Measurements from ENCODE around the gene LEPROT. TPM values are rescaled to one million over a fixed set of nuclear protein-coding genes. Genes with fewer than 3 reads are reported as not detected.

LEPROT gene
- total and polyA plus RNA-seq, 4 donors = 23.6 to 43.4 (median 36.3) TPM

- Histone ChIP-seq H3K9me3 (ENCODE audit: control insufficient read depth in 4 of 4, low read length in 3 of 4) (no peaks in the 10 kb centered on the region), H3K27ac (ENCODE audit: low read depth in 1 of 2, low read length in 2 of 2) (no peak overlapping the region), H3K36me3 (ENCODE audit: control insufficient read depth in 4 of 4, insufficient read depth in 3 of 4, low read depth in 1 of 4, low read length in 3 of 4) (no peaks in the 10 kb centered on the region), H3K4me3 (ENCODE audit: low read depth in 1 of 3, low read length in 3 of 3) (no peak overlapping the region), H3K9ac (ENCODE audit: low read depth in 1 of 2, low read length in 2 of 2) (no peak overlapping the region), H3K27me3 (ENCODE audit: control insufficient read depth in 4 of 4, insufficient read depth in 4 of 4, low read length in 3 of 4) (no peaks in the 10 kb centered on the region), H3K4me1 (ENCODE audit: control insufficient read depth in 4 of 4, insufficient read depth in 4 of 4, low read length in 3 of 4) (no peaks in the 10 kb centered on the region)
- TF ChIP-seq, protein P1, sequence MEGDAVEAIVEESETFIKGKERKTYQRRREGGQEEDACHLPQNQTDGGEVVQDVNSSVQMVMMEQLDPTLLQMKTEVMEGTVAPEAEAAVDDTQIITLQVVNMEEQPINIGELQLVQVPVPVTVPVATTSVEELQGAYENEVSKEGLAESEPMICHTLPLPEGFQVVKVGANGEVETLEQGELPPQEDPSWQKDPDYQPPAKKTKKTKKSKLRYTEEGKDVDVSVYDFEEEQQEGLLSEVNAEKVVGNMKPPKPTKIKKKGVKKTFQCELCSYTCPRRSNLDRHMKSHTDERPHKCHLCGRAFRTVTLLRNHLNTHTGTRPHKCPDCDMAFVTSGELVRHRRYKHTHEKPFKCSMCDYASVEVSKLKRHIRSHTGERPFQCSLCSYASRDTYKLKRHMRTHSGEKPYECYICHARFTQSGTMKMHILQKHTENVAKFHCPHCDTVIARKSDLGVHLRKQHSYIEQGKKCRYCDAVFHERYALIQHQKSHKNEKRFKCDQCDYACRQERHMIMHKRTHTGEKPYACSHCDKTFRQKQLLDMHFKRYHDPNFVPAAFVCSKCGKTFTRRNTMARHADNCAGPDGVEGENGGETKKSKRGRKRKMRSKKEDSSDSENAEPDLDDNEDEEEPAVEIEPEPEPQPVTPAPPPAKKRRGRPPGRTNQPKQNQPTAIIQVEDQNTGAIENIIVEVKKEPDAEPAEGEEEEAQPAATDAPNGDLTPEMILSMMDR (IDR thresholded peaks at IDR 0.05; ENCODE audit: low read depth, low read length, missing input control) = no peak
- no peak for TF ChIP-seq HNF4A (conservative IDR thresholded peaks at IDR 0.05)
- DNase-seq (ENCODE audit: low spot score) = no peak
- WGBS = 96% methylated on average over 1 of the region's 1 CpG
Observed at GRCh38 chr1:65398083-65398482, 22.4 kb upstream of the LEPROT start.

- no peaks in the 10 kb centered on the region for H3K4me1 ChIP-seq (ENCODE audit: control insufficient read depth in 4 of 4, insufficient read depth in 4 of 4, low read length in 3 of 4)
- TF ChIP-seq SP1 (IDR thresholded peaks at IDR 0.05) (no peak), EGR1 (IDR thresholded peaks at IDR 0.05; ENCODE audit: low read depth in 2 of 2) (no peak), YY1 (IDR thresholded peaks at IDR 0.05) (no peak), GABPA (IDR thresholded peaks at IDR 0.05 in 1 of 2, conservative IDR thresholded peaks at IDR 0.05 in 1 of 2) (no peak), HNF4G (IDR thresholded peaks at IDR 0.05) (no peak), TAF1 (conservative IDR thresholded peaks at IDR 0.05) (no peak), FOXA1 (IDR thresholded peaks at IDR 0.05) (no peak), RAD21 (IDR thresholded peaks at IDR 0.05) (no peak), ZBTB33 (IDR thresholded peaks at IDR 0.05) (no peak), MAX (IDR thresholded peaks at IDR 0.05) (no peak), HNF4A (conservative IDR thresholded peaks at IDR 0.05) (no peak), RXRA (IDR thresholded peaks at IDR 0.05) (no peak)
- TF ChIP-seq, protein P1 (IDR thresholded peaks at IDR 0.05; ENCODE audit: low read depth, low read length, missing input control) = no peak
- TF ChIP-seq, protein P2, sequence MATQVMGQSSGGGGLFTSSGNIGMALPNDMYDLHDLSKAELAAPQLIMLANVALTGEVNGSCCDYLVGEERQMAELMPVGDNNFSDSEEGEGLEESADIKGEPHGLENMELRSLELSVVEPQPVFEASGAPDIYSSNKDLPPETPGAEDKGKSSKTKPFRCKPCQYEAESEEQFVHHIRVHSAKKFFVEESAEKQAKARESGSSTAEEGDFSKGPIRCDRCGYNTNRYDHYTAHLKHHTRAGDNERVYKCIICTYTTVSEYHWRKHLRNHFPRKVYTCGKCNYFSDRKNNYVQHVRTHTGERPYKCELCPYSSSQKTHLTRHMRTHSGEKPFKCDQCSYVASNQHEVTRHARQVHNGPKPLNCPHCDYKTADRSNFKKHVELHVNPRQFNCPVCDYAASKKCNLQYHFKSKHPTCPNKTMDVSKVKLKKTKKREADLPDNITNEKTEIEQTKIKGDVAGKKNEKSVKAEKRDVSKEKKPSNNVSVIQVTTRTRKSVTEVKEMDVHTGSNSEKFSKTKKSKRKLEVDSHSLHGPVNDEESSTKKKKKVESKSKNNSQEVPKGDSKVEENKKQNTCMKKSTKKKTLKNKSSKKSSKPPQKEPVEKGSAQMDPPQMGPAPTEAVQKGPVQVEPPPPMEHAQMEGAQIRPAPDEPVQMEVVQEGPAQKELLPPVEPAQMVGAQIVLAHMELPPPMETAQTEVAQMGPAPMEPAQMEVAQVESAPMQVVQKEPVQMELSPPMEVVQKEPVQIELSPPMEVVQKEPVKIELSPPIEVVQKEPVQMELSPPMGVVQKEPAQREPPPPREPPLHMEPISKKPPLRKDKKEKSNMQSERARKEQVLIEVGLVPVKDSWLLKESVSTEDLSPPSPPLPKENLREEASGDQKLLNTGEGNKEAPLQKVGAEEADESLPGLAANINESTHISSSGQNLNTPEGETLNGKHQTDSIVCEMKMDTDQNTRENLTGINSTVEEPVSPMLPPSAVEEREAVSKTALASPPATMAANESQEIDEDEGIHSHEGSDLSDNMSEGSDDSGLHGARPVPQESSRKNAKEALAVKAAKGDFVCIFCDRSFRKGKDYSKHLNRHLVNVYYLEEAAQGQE (IDR thresholded peaks at IDR 0.05) = no peak
- TF ChIP-seq, protein P3, sequence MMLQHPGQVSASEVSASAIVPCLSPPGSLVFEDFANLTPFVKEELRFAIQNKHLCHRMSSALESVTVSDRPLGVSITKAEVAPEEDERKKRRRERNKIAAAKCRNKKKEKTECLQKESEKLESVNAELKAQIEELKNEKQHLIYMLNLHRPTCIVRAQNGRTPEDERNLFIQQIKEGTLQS (IDR thresholded peaks at IDR 0.05) = no peak
- H3K27me3 ChIP-seq (ENCODE audit: control insufficient read depth in 4 of 4, insufficient read depth in 4 of 4, low read length in 3 of 4) = no peaks in the 10 kb centered on the region
- H3K27ac ChIP-seq (ENCODE audit: low read depth in 1 of 2, low read length in 2 of 2) = no peak overlapping the region
- no peaks in the 10 kb centered on the region for H3K36me3 ChIP-seq (ENCODE audit: control insufficient read depth in 4 of 4, insufficient read depth in 3 of 4, low read depth in 1 of 4, low read length in 3 of 4)
- no peak for DNase-seq (ENCODE audit: low spot score)
- H3K9ac ChIP-seq (ENCODE audit: low read depth in 1 of 2, low read length in 2 of 2) = no peak overlapping the region
- no peak overlapping the region for H3K4me3 ChIP-seq (ENCODE audit: low read depth in 1 of 3, low read length in 3 of 3)
- WGBS = 94% methylated on average over 1 of the region's 1 CpG
- H3K9me3 ChIP-seq (ENCODE audit: control insufficient read depth in 4 of 4, low read length in 3 of 4) = no peaks in the 10 kb centered on the region
Observed at GRCh38 chr1:65399003-65399402, 21.5 kb upstream of the LEPROT start.

All from liver (tissue), 9 donors.